A673 (cell line): ENCODE measurements around the gene CPLX1. TPM values are rescaled to one million over a fixed set of nuclear protein-coding genes. Genes with fewer than 3 reads are reported as not detected.
"Not testable (repeated sequence)": the region's sequence is repeated elsewhere in the genome, so short reads cannot be mapped to it uniquely, and the experiment has no call there.

ENCODE experiments used
- BruUV-seq: library from RNA; stranded (reverse); fragments of 400-500 nt; replicated peaks from 2 replicates; lab custom pipeline; 2021; lab: Mats Ljungman, UMichigan
- CTCF ChIA-PET: fragments of 300-600 bp; sonication (Branson Sonifier 250); formaldehyde crosslinking; loops from one replicate; lab custom pipeline; 2022; ENCODE audit warnings: antibody characterized with exemption; lab: Charles Lee
- POLR2A ChIA-PET: fragments of 300-600 bp; sonication (Branson Sonifier 250); formaldehyde crosslinking; loops from one replicate; lab custom pipeline; 2022; ENCODE audit warnings: antibody characterized with exemption; ENCODE audit not compliant: low non-redundant PET; lab: Charles Lee
- DNase-seq: peaks from one replicate; pipeline ENCODE4 v3.0.0-alpha.2; 2015; ENCODE audit warnings: low spot score
- H3K27ac ChIP-seq: fragments of 200-600 bp; sonication (generic); 2 replicates; pipeline ENCODE4 v1.5.1; 2016; ENCODE audit warnings: mixed run types, low read depth, mild to moderate bottlenecking, mixed read lengths, antibody characterized with exemption, low read length; ENCODE audit not compliant: poor library complexity, severe bottlenecking
- H3K27me3 ChIP-seq: fragments of 200-600 bp; sonication (generic); replicated peaks from 2 replicates; pipeline ENCODE4 v1.6.1; 2017; ENCODE audit warnings: mixed run types, low read depth, mild to moderate bottlenecking, mixed read lengths, antibody characterized with exemption, low read length; ENCODE audit not compliant: insufficient read depth, poor library complexity
- H3K36me3 ChIP-seq: fragments of 200-600 bp; sonication (generic); 2 replicates; pipeline ENCODE4 v1.6.1; 2016; ENCODE audit warnings: mixed run types, mild to moderate bottlenecking, mixed read lengths, antibody characterized with exemption, low read length; ENCODE audit not compliant: insufficient read depth, poor library complexity, severe bottlenecking
- H3K4me1 ChIP-seq: fragments of 200-600 bp; sonication (generic); 2 replicates; pipeline ENCODE4 v1.6.1; 2017; ENCODE audit warnings: mixed run types, mild to moderate bottlenecking, mixed read lengths, antibody characterized with exemption, low read length; ENCODE audit not compliant: insufficient read depth, poor library complexity, severe bottlenecking
- H3K4me3 ChIP-seq: fragments of 200-600 bp; sonication (generic); 2 replicates; pipeline ENCODE4 v1.5.1; 2016; ENCODE audit warnings: low read depth, mixed run types, mild to moderate bottlenecking, mixed read lengths, low read length; ENCODE audit not compliant: poor library complexity, severe bottlenecking
- H3K9me3 ChIP-seq: fragments of 200-600 bp; sonication (generic); 2 replicates; pipeline ENCODE4 v1.6.1; 2016; ENCODE audit warnings: mixed run types, low read depth, mild to moderate bottlenecking, mixed read lengths, antibody characterized with exemption, low read length; ENCODE audit not compliant: poor library complexity, severe bottlenecking
- CTCF ChIP-seq: fragments of 300-800, 200-600 bp; sonication (generic); conservative IDR thresholded peaks from 2 replicates; pipeline ENCODE4 v1.5.1; 2017; ENCODE audit warnings: low read depth, mild to moderate bottlenecking, antibody characterized with exemption, low read length, moderate library complexity, mixed read lengths
- EZH2 ChIP-seq: fragments of 200-600 bp; sonication (generic); IDR thresholded peaks from 2 replicates; pipeline ENCODE4 v1.6.1; 2017; ENCODE audit warnings: borderline replicate concordance, low read depth, mild to moderate bottlenecking, mixed read lengths, antibody characterized with exemption, low read length; ENCODE audit not compliant: poor library complexity, severe bottlenecking
- intact Hi-C: fragments of 100-400 bp; cut with micrococcal nuclease; formaldehyde crosslinking; loops from one replicate; pipeline ENCODE4 v1.10.0; 2022; ENCODE audit not compliant: unreplicated experiment
- total RNA-seq: library from RNA; stranded (reverse); gene quantifications from 2 replicates; pipeline ENCODE4 v1.2.3, GENCODE V29; 2021

Gene CPLX1
- total RNA-seq, 1 experiment from 2014 or later, result 4.6 TPM

GRCh38 chr4:813900-814299 lies 12.0 kb downstream of the CPLX1 start:
- intact Hi-C loops, result no loop called here
- Histone ChIP-seq H3K36me3 (no peaks in the 10 kb centered on the region), H3K4me1 (no peaks in the 10 kb centered on the region), H3K27me3 (no peaks in the 10 kb centered on the region), H3K27ac (no peak overlapping the region), H3K4me3 (no peak overlapping the region), H3K9me3 (no peaks in the 10 kb centered on the region)
- no peak for DNase-seq
- ChIA-PET CTCF (no interaction called here), POLR2A (no interaction called here)
- no TSS peak for BruUV-seq
- no peak for TF ChIP-seq EZH2
- no peak for TF ChIP-seq CTCF

GRCh38 chr4:808860-809570 lies 16.9 kb downstream of the CPLX1 start:
- intact Hi-C loops, result no loop called here
- ChIA-PET CTCF (no interaction called here), POLR2A (no interaction called here)
- no TSS peak for BruUV-seq
- no peaks in the 10 kb centered on the region for H3K9me3 ChIP-seq
- DNase-seq, result no peak
- H3K27ac ChIP-seq, result no peak overlapping the region
- H3K4me3 ChIP-seq, result no peak overlapping the region
- H3K27me3 ChIP-seq, result no peaks in the 10 kb centered on the region
- no peaks in the 10 kb centered on the region for H3K36me3 ChIP-seq
- no peaks in the 10 kb centered on the region for H3K4me1 ChIP-seq
- TF ChIP-seq CTCF (no peak), EZH2 (no peak)

GRCh38 chr4:807792-808191 lies 18.1 kb downstream of the CPLX1 start:
- POLR2A ChIA-PET, result no interaction called here

DNA sequence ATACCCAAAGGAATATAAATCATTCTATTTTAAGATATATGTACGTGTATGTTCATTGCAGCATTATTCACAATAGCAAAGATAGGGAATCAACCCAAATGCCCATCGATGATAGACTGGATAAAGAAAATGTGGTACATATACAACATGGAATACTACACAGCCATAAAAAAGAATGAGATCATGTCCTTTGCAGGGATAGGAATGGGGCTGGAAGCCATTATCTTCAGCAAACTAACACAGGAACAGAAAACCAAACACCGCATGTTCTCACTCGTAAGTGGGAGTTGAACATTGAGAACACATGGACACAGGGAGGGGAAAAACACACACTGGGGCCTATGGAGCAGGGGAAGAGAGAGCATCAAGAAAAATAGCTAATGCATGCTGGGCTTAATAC lies 18.9 kb downstream of the CPLX1 start:
- H3K9me3 ChIP-seq, H3K4me1 ChIP-seq, H3K36me3 ChIP-seq, POLR2A ChIA-PET, CTCF ChIA-PET, H3K27ac ChIP-seq, intact Hi-C loops, BruUV-seq, DNase-seq, H3K4me3 ChIP-seq, H3K27me3 ChIP-seq: not testable (repeated sequence)

More at GRCh38 chr4:807792-808191, 18.1 kb downstream of the CPLX1 start:
- Histone ChIP-seq H3K27ac (no peak overlapping the region), H3K36me3 (no peaks in the 10 kb centered on the region), H3K4me3 (no peak overlapping the region), H3K27me3 (no peaks in the 10 kb centered on the region), H3K4me1 (no peaks in the 10 kb centered on the region), H3K9me3 (no peaks in the 10 kb centered on the region)
- DNase-seq, result no peak
- CTCF ChIA-PET, result no interaction called here
- TF ChIP-seq EZH2 (no peak), CTCF (no peak)
- no TSS peak for BruUV-seq
- intact Hi-C loops, result no loop called here
